GM12873 (cell line): ENCODE measurements around the gene RAB1B.

Experiments used
- CTCF ChIP-seq: IDR thresholded peaks from 2 replicates; pipeline ENCODE4 v1.5.1; 2012; ENCODE audit warnings: low read depth, mild to moderate bottlenecking, moderate library complexity, low read length, control low read depth; ENCODE audit not compliant: insufficient read depth; ENCODE audit errors: missing control alignments

RAB1B gene

GRCh38 chr11:66282468-66283455 lies 14.3 kb downstream of the RAB1B start:
- peak; percentile 97 for TF ChIP-seq CTCF

GRCh38 chr11:66283461-66284105 lies 15.1 kb downstream of the RAB1B start:
- peak; percentile 6 for TF ChIP-seq CTCF

- no peak for TF ChIP-seq CTCF
These were observed 16.2 kb downstream of the RAB1B start for GRCh38 chr11:66284526-66285078.

- no peak for TF ChIP-seq CTCF
These were observed 17.0 kb downstream of the RAB1B start for GRCh38 chr11:66285250-66285947.

GRCh38 chr11:66286699-66287098 lies 18.3 kb downstream of the RAB1B start:
- no peak for TF ChIP-seq CTCF

- TF ChIP-seq CTCF: no peak
These were observed 18.9 kb downstream of the RAB1B start for GRCh38 chr11:66287211-66287888.
